Dendritic cell treated with granulocyte-macrophage colony-stimulating factor and Interleukin-4, amounts not matched to agents 40 ng/mL and 50 ng/mL, for 4 days (primary cell): ENCODE data around the gene PBLD.
"Not testable (repeated sequence)": the region's sequence is repeated elsewhere in the genome, so short reads cannot be mapped to it uniquely, and the experiment has no call there.

Experiments
- H3K27ac Mint-ChIP-seq: one replicate; pipeline ENCODE4 v1.8.0; 2022; ENCODE audit warnings: mild to moderate bottlenecking, mixed read lengths
- H3K27me3 Mint-ChIP-seq: one replicate; pipeline ENCODE4 v1.8.0; 2022; ENCODE audit warnings: mild to moderate bottlenecking, mixed read lengths
- H3K36me3 Mint-ChIP-seq: one replicate; pipeline ENCODE4 v1.8.0; 2022; ENCODE audit warnings: low read depth, mixed read lengths
- H3K4me1 Mint-ChIP-seq: one replicate; pipeline ENCODE4 v1.8.0; 2022; ENCODE audit warnings: low read depth, mixed read lengths
- H3K4me3 Mint-ChIP-seq: one replicate; pipeline ENCODE4 v1.8.0; 2022; ENCODE audit warnings: mild to moderate bottlenecking, moderate library complexity, mixed read lengths
- H3K9me3 Mint-ChIP-seq: one replicate; pipeline ENCODE4 v1.8.0; 2022; ENCODE audit warnings: mixed read lengths
- intact Hi-C: fragments of 100-400 bp; cut with micrococcal nuclease; formaldehyde crosslinking; loops from one replicate; pipeline ENCODE4 v1.15.0; 2022

Gene PBLD

GRCh38 chr10:68280758-68281157 is 52.0 kb downstream of the PBLD start:
- Mint-ChIP-seq H3K36me3 (no peaks in the 10 kb centered on the region), H3K9me3 (peaks cover 31% of the 10 kb centered on the region), H3K27ac (no peak overlapping the region), H3K4me1 (no peaks in the 10 kb centered on the region), H3K27me3 (no peaks in the 10 kb centered on the region), H3K4me3 (no peak overlapping the region)
- intact Hi-C loops = no loop called here

- H3K9me3 Mint-ChIP-seq = peaks cover 31% of the 10 kb centered on the region
- H3K4me3 Mint-ChIP-seq, H3K27ac Mint-ChIP-seq, intact Hi-C loops, H3K27me3 Mint-ChIP-seq, H3K36me3 Mint-ChIP-seq, H3K4me1 Mint-ChIP-seq: not testable (repeated sequence)
These were observed 53.6 kb downstream of the PBLD start for GRCh38 chr10:68278906-68279753.

- H3K27me3 Mint-ChIP-seq, H3K4me3 Mint-ChIP-seq, H3K4me1 Mint-ChIP-seq, H3K36me3 Mint-ChIP-seq, H3K27ac Mint-ChIP-seq, intact Hi-C loops: not testable (repeated sequence)
- peaks cover 31% of the 10 kb centered on the region for H3K9me3 Mint-ChIP-seq
These were observed 54.9 kb downstream of the PBLD start for GRCh38 chr10:68277814-68278213.

GRCh38 chr10:68276224-68276623 is 56.5 kb downstream of the PBLD start:
- Mint-ChIP-seq H3K36me3 (no peaks in the 10 kb centered on the region), H3K27ac (no peak overlapping the region), H3K4me1 (no peaks in the 10 kb centered on the region), H3K27me3 (no peaks in the 10 kb centered on the region), H3K4me3 (no peak overlapping the region), H3K9me3 (peaks cover 31% of the 10 kb centered on the region)
- intact Hi-C loops = no loop called here

- intact Hi-C loops = no loop called here
- Mint-ChIP-seq H3K27me3 (no peaks in the 10 kb centered on the region), H3K36me3 (no peaks in the 10 kb centered on the region), H3K27ac (no peak overlapping the region), H3K9me3 (peaks cover 31% of the 10 kb centered on the region), H3K4me3 (no peak overlapping the region), H3K4me1 (no peaks in the 10 kb centered on the region)
These were observed 57.1 kb downstream of the PBLD start for GRCh38 chr10:68275600-68276126.

GRCh38 chr10:68272833-68273232 is 59.9 kb downstream of the PBLD start:
- intact Hi-C loops = no loop called here
- Mint-ChIP-seq H3K4me1 (no peaks in the 10 kb centered on the region), H3K36me3 (no peaks in the 10 kb centered on the region)

GRCh38 chr10:68271196-68271882 is 61.4 kb downstream of the PBLD start:
- no peaks in the 10 kb centered on the region for H3K36me3 Mint-ChIP-seq
- H3K9me3 Mint-ChIP-seq = peaks cover under 1% of the 10 kb centered on the region
- no peaks in the 10 kb centered on the region for H3K4me1 Mint-ChIP-seq
- no peak overlapping the region for H3K27ac Mint-ChIP-seq
- no peak overlapping the region for H3K4me3 Mint-ChIP-seq
- intact Hi-C loops = no loop called here
- H3K27me3 Mint-ChIP-seq = no peaks in the 10 kb centered on the region

More at GRCh38 chr10:68272833-68273232, 59.9 kb downstream of the PBLD start:
- H3K27me3 Mint-ChIP-seq = no peaks in the 10 kb centered on the region
- H3K27ac Mint-ChIP-seq = no peak overlapping the region
- peaks cover 16% of the 10 kb centered on the region for H3K9me3 Mint-ChIP-seq
- no peak overlapping the region for H3K4me3 Mint-ChIP-seq

GRCh38 chr10:68269562-68270290 is 63.0 kb downstream of the PBLD start:
- intact Hi-C loops = no loop called here
- Mint-ChIP-seq H3K27ac (no peak overlapping the region), H3K4me3 (no peak overlapping the region), H3K4me1 (no peaks in the 10 kb centered on the region), H3K36me3 (no peaks in the 10 kb centered on the region), H3K27me3 (no peaks in the 10 kb centered on the region), H3K9me3 (peaks cover 6% of the 10 kb centered on the region)

GRCh38 chr10:68261132-68261856 is 71.4 kb downstream of the PBLD start:
- Mint-ChIP-seq H3K27ac (no peak overlapping the region), H3K4me1 (peaks cover 4% of the 10 kb centered on the region), H3K9me3 (peaks cover 22% of the 10 kb centered on the region), H3K27me3 (peaks cover 5% of the 10 kb centered on the region), H3K36me3 (no peaks in the 10 kb centered on the region), H3K4me3 (no peak overlapping the region)
- intact Hi-C loops = no loop called here

- no peak overlapping the region for H3K27ac Mint-ChIP-seq
- intact Hi-C loops = no loop called here
- peaks cover 5% of the 10 kb centered on the region for H3K27me3 Mint-ChIP-seq
- peaks cover 19% of the 10 kb centered on the region for H3K4me1 Mint-ChIP-seq
- H3K9me3 Mint-ChIP-seq = no peaks in the 10 kb centered on the region
- H3K4me3 Mint-ChIP-seq = no peak overlapping the region
- no peaks in the 10 kb centered on the region for H3K36me3 Mint-ChIP-seq
These were observed 79.4 kb downstream of the PBLD start for GRCh38 chr10:68253346-68253745.

- Mint-ChIP-seq H3K36me3 (no peaks in the 10 kb centered on the region), H3K27me3 (peaks cover 3% of the 10 kb centered on the region), H3K4me1 (peaks cover 19% of the 10 kb centered on the region), H3K4me3 (no peak overlapping the region), H3K9me3 (no peaks in the 10 kb centered on the region), H3K27ac (peak overlapping the region; percentile 17)
- intact Hi-C loops = no loop called here
These were observed 80.9 kb downstream of the PBLD start for GRCh38 chr10:68251625-68252495.

GRCh38 chr10:68251151-68251550 is 81.6 kb downstream of the PBLD start:
- no peaks in the 10 kb centered on the region for H3K27me3 Mint-ChIP-seq
- H3K4me3 Mint-ChIP-seq = no peak overlapping the region
- peaks cover 15% of the 10 kb centered on the region for H3K4me1 Mint-ChIP-seq
- peak overlapping the region; percentile 5 for H3K27ac Mint-ChIP-seq
- H3K36me3 Mint-ChIP-seq = no peaks in the 10 kb centered on the region
- intact Hi-C loops = no loop called here
- no peaks in the 10 kb centered on the region for H3K9me3 Mint-ChIP-seq

- intact Hi-C loops = no loop called here
- Mint-ChIP-seq H3K4me1 (peaks cover 15% of the 10 kb centered on the region), H3K27ac (no peak overlapping the region), H3K9me3 (no peaks in the 10 kb centered on the region), H3K36me3 (no peaks in the 10 kb centered on the region), H3K4me3 (no peak overlapping the region), H3K27me3 (no peaks in the 10 kb centered on the region)
These were observed 83.4 kb downstream of the PBLD start for GRCh38 chr10:68249297-68249696.
